BLaER1 treated with 17β-estradiol and CSF1 and Interleukin-3, amounts not matched to agents 10 nM and 100 nM (cell line): ENCODE results near the gene TMEM192.
"Not testable (repeated sequence)": the region's sequence is repeated elsewhere in the genome, so short reads cannot be mapped to it uniquely, and the experiment has no call there.

Experiments
- H3K27ac ChIP-seq, 11 experiments: shearing (Covaris generic); formaldehyde crosslinking; 2 replicates each; pipeline ENCODE4 v1.8.1; 2022
- H3K27me3 ChIP-seq, 11 experiments: shearing (Covaris generic); formaldehyde crosslinking; 2 replicates each; pipeline ENCODE4 v1.8.1; 2022
- H3K36me3 ChIP-seq, 11 experiments: shearing (Covaris generic); formaldehyde crosslinking; 2 replicates each; pipeline ENCODE4 v1.8.1; 2022
- H3K4me1 ChIP-seq, 10 experiments: shearing (Covaris generic); formaldehyde crosslinking; 2 replicates each; pipeline ENCODE4 v1.8.1; 2022
- H3K4me2 ChIP-seq, 11 experiments: shearing (Covaris generic); formaldehyde crosslinking; 2 replicates each; pipeline ENCODE4 v1.8.1; 2022
- H3K4me3 ChIP-seq, 10 experiments: shearing (Covaris generic); formaldehyde crosslinking; 2 replicates each; pipeline ENCODE4 v1.8.1; 2022
- H3K9ac ChIP-seq, 11 experiments: shearing (Covaris generic); formaldehyde crosslinking; 2 replicates each; pipeline ENCODE4 v1.8.1; 2022
- H3K9me3 ChIP-seq, 11 experiments: shearing (Covaris generic); formaldehyde crosslinking; replicated peaks in 1 of 11; 2 replicates each; pipeline ENCODE4 v1.8.1; 2022
- H4K20me1 ChIP-seq, 11 experiments: shearing (Covaris generic); formaldehyde crosslinking; 2 replicates each; pipeline ENCODE4 v1.8.1; 2022
- Cebpa-rat ChIP-seq, 11 experiments: shearing (Covaris generic); IDR thresholded peaks; 2 replicates each; pipeline ENCODE4 v1.8.1; 2022

The TMEM192 gene

DNA sequence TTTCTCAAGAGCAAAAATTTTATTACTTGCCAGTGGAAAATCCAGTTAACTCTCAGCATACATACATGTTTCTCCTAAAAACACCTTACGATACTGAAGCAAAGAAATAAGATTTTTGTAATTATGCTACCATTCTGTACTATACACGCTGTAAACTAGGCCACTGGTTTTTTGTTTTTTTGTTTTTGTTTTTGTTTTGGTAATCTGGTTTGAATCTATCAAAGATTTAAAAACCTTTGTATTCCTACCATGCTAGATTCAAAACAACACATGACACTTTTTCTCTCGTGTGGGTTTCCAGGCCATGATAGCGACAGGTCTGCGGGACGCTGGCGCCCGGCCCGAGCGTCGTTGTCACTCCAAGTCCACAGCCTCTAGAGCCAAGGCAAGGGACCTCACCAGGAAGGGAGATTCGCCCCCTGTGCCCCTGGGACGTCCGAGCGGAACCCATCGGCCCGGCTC lies 723 bp downstream of the TMEM192 start:
- no peak for TF ChIP-seq Cebpa-rat (IDR thresholded peaks at IDR 0.05)
- peak overlapping the region; percentile 72 to 95 (median 82) for H3K4me2 ChIP-seq
- peak overlapping the region; percentile 88 to 98 (median 96) for H3K27ac ChIP-seq
- H3K9me3 ChIP-seq: no peaks in the 10 kb centered on the region
- peaks cover 0 to 27% (median 9%) of the 10 kb centered on the region in 11 experiments; a peak in 13 of 22 replicates for H3K36me3 ChIP-seq
- H3K4me3 ChIP-seq: peak overlapping the region; percentile 72 to 90 (median 80)
- H3K27me3 ChIP-seq: no peaks in the 10 kb centered on the region
- peaks cover 12 to 22% (median 18%) of the 10 kb centered on the region in 10 experiments for H3K4me1 ChIP-seq
- peaks cover 0 to 8% (median 0%) of the 10 kb centered on the region in 11 experiments; a peak in 4 of 22 replicates for H4K20me1 ChIP-seq
- peak overlapping the region; percentile 85 to 98 (median 95) for H3K9ac ChIP-seq

GRCh38 chr4:165106518-165106917 lies 6.1 kb downstream of the TMEM192 start:
- TF ChIP-seq Cebpa-rat (IDR thresholded peaks at IDR 0.05): no peak
- no peak overlapping the region for H3K27ac ChIP-seq

DNA sequence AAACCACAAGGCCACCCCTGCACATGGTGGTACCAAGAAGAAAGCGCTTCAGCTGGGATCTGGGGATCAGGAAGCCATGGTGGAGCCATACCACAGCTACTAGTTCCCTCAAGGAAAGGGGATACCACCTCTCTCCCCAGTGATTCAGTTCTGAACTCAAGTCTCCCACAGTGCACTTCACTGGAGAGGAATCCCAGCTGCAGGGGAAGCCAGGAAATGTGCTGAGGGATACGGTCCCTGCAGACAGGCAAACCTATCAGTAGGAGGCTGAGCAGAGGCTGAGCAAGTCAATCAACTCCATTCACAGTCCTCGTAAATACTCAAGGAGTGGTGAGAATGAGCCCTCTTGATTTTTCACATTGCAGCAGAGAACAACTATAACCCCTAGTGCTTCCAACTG lies 11.0 kb downstream of the TMEM192 start:
- no peak for TF ChIP-seq Cebpa-rat (IDR thresholded peaks at IDR 0.05)
- peaks cover 54 to 86% (median 64%) of the 10 kb centered on the region in 11 experiments for H3K36me3 ChIP-seq

More at GRCh38 chr4:165106518-165106917, 6.1 kb downstream of the TMEM192 start:
- Histone ChIP-seq H3K36me3 (peaks cover 18 to 63% (median 33%) of the 10 kb centered on the region in 11 experiments), H3K4me2 (no peak overlapping the region), H3K27me3 (no peaks in the 10 kb centered on the region), H3K4me3 (no peak overlapping the region), H3K9ac (no peak overlapping the region), H3K9me3 (no peaks in the 10 kb centered on the region), H3K4me1 (peaks cover 4 to 11% (median 8%) of the 10 kb centered on the region in 10 experiments; a peak in 19 of 20 replicates), H4K20me1 (peaks cover 0 to 17% (median 4%) of the 10 kb centered on the region in 11 experiments; a peak in 7 of 22 replicates)

GRCh38 chr4:165096776-165097175 lies 15.9 kb downstream of the TMEM192 start:
- Histone ChIP-seq H3K4me2 (no peak overlapping the region), H4K20me1 (peaks cover 0 to 8% (median 0%) of the 10 kb centered on the region in 11 experiments; a peak in 2 of 22 replicates), H3K9me3 (no peaks in the 10 kb centered on the region), H3K36me3 (peaks cover 81 to 100% (median 89%) of the 10 kb centered on the region in 11 experiments), H3K27ac (no peak overlapping the region), H3K27me3 (no peaks in the 10 kb centered on the region), H3K4me1 (no peaks in the 10 kb centered on the region), H3K9ac (no peak overlapping the region), H3K4me3 (no peak overlapping the region)
- TF ChIP-seq Cebpa-rat (IDR thresholded peaks at IDR 0.05): no peak

More for the DNA sequence above, 11.0 kb downstream of the TMEM192 start:
- no peaks in the 10 kb centered on the region for H3K27me3 ChIP-seq
- peaks cover 0 to 5% (median 0%) of the 10 kb centered on the region in 10 experiments; a peak in 1 of 20 replicates for H3K4me1 ChIP-seq
- no peaks in the 10 kb centered on the region for H3K9me3 ChIP-seq
- H4K20me1 ChIP-seq: peaks cover 0 to 10% (median 7%) of the 10 kb centered on the region in 11 experiments; a peak in 5 of 22 replicates
- no peak overlapping the region for H3K4me2 ChIP-seq
- no peak overlapping the region for H3K4me3 ChIP-seq
- no peak overlapping the region for H3K27ac ChIP-seq
- H3K9ac ChIP-seq: no peak overlapping the region

DNA sequence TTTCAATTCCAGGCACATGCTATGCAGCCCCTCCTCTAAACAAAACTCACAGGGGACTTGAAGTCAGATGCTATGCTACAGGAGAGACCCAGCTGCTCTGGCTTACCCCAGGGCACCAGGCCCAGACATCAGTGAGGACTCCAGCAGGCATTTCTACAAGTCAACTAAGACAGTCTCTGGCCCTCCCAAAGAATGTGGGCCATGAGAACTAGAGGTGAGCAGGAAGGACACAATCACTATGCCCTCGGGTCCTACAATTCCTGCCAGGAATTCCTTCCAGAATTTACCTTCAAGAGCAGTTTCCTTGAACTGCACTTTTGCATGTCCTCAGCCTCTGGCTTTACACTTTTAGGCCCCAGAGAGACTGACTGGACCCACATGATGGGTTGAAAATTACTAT lies 17.4 kb downstream of the TMEM192 start:
- peaks cover 81 to 100% (median 87%) of the 10 kb centered on the region in 11 experiments for H3K36me3 ChIP-seq

DNA sequence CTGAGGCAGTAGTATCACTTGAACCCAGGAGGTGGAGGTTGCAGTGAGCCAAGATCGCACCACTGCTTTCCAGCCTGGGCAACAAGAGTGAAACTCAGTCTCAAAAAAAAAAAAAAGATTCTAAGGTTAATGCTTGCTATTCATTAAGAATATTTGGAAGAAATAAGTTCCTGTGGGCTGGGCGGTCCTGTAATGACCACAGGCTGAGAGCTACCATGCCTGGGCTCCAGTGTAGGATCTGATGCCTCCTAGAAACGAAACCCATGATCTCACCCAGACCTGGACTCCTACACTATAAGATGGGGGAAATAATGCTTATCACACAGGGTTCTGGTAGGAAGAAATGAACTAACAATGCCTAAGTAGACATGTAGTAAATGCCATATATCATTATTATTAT lies 17.8 kb downstream of the TMEM192 start:
- no peaks in the 10 kb centered on the region for H3K9me3 ChIP-seq
- H3K4me1 ChIP-seq: no peaks in the 10 kb centered on the region
- no peak overlapping the region for H3K4me2 ChIP-seq
- H3K4me3 ChIP-seq: no peak overlapping the region
- H4K20me1 ChIP-seq: 0 out of 22 replicates have a peak, but pooled peaks cover 0 to 8% (median 0%) of the 10 kb centered on the region in 11 experiments
- no peak overlapping the region for H3K27ac ChIP-seq
- peaks cover 82 to 100% (median 87%) of the 10 kb centered on the region in 11 experiments for H3K36me3 ChIP-seq
- no peak for TF ChIP-seq Cebpa-rat (IDR thresholded peaks at IDR 0.05)
- H3K9ac ChIP-seq: no peak overlapping the region
- no peaks in the 10 kb centered on the region for H3K27me3 ChIP-seq

More for the DNA sequence above, 17.4 kb downstream of the TMEM192 start:
- H3K4me2 ChIP-seq: no peak overlapping the region
- no peaks in the 10 kb centered on the region for H3K9me3 ChIP-seq
- no peaks in the 10 kb centered on the region for H3K4me1 ChIP-seq
- 0 out of 22 replicates have a peak, but pooled peaks cover 0 to 8% (median 0%) of the 10 kb centered on the region in 11 experiments for H4K20me1 ChIP-seq
- no peaks in the 10 kb centered on the region for H3K27me3 ChIP-seq
- TF ChIP-seq Cebpa-rat (IDR thresholded peaks at IDR 0.05): no peak
- no peak overlapping the region for H3K27ac ChIP-seq
- no peak overlapping the region for H3K9ac ChIP-seq
- no peak overlapping the region for H3K4me3 ChIP-seq

- H3K4me3 ChIP-seq, H3K9ac ChIP-seq, H4K20me1 ChIP-seq, H3K27me3 ChIP-seq, H3K4me1 ChIP-seq, H3K27ac ChIP-seq, H3K9me3 ChIP-seq, H3K4me2 ChIP-seq: not testable (repeated sequence)
- H3K36me3 ChIP-seq: peaks cover 84 to 100% (median 90%) of the 10 kb centered on the region in 11 experiments
Observed at GRCh38 chr4:165092187-165092586, 20.5 kb downstream of the TMEM192 start.

GRCh38 chr4:165088366-165088765 lies 24.3 kb downstream of the TMEM192 start:
- Histone ChIP-seq H3K27me3 (no peaks in the 10 kb centered on the region), H3K9me3 (no peaks in the 10 kb centered on the region), H3K4me2 (no peak overlapping the region), H3K36me3 (peaks cover 87 to 97% (median 94%) of the 10 kb centered on the region in 11 experiments), H4K20me1 (no peaks in the 10 kb centered on the region; a peak in 1 of 22 replicates), H3K27ac (no peak overlapping the region), H3K9ac (no peak overlapping the region), H3K4me3 (no peak overlapping the region), H3K4me1 (no peaks in the 10 kb centered on the region)
- TF ChIP-seq Cebpa-rat (IDR thresholded peaks at IDR 0.05): no peak

GRCh38 chr4:165085946-165086345 lies 26.7 kb downstream of the TMEM192 start:
- H3K27ac ChIP-seq: no peak overlapping the region
- no peaks in the 10 kb centered on the region for H3K4me1 ChIP-seq
- peaks cover 71 to 77% (median 75%) of the 10 kb centered on the region in 11 experiments for H3K36me3 ChIP-seq
- no peaks in the 10 kb centered on the region for H3K9me3 ChIP-seq
- H4K20me1 ChIP-seq: no peaks in the 10 kb centered on the region; a peak in 1 of 22 replicates
- H3K4me3 ChIP-seq: no peak overlapping the region
- TF ChIP-seq Cebpa-rat (IDR thresholded peaks at IDR 0.05): peak in 2 of 11 experiments; percentile 8 to 32; a peak in 1 of 22 replicates
- no peak overlapping the region for H3K4me2 ChIP-seq
- H3K27me3 ChIP-seq: no peaks in the 10 kb centered on the region
- H3K9ac ChIP-seq: no peak overlapping the region

GRCh38 chr4:165084787-165085186 lies 27.9 kb downstream of the TMEM192 start:
- H3K27ac ChIP-seq, H3K4me2 ChIP-seq, H4K20me1 ChIP-seq, H3K4me3 ChIP-seq, H3K27me3 ChIP-seq, H3K9ac ChIP-seq, H3K4me1 ChIP-seq, H3K9me3 ChIP-seq: not testable (repeated sequence)
- H3K36me3 ChIP-seq: peaks cover 60 to 77% (median 74%) of the 10 kb centered on the region in 11 experiments
